CD4-positive, alpha-beta T cell treated with Interferon gamma for 1 hour (primary cell): Measurements from ENCODE around the gene CUX1.
"Not testable (repeated sequence)": the region's sequence is repeated elsewhere in the genome, so short reads cannot be mapped to it uniquely, and the experiment has no call there.

Experiments used
- DNase-seq: peaks from one replicate; pipeline ENCODE4 v3.0.0-alpha.2; 2020

Gene CUX1

DNA sequence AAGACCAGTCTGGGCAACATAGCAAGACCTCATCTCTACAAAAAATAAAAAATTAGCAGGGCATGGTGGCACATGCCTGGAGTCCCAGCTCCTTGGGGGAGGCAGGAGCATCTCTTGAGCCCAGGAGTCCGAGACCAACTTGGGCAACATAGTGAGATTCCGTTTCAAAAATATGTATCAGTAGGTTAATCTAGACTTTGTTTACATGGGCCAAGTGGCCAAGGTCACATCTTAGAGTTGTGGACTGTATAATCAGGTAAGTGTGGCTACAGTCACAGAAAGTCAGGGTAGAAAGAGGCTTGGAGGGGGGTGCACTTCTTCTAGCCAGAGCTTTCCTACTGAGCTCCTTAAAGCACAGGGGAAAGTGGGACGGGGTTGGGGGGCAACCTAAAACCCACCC, 174.4 kb downstream of the CUX1 start:
- DNase-seq, result no peak

DNA sequence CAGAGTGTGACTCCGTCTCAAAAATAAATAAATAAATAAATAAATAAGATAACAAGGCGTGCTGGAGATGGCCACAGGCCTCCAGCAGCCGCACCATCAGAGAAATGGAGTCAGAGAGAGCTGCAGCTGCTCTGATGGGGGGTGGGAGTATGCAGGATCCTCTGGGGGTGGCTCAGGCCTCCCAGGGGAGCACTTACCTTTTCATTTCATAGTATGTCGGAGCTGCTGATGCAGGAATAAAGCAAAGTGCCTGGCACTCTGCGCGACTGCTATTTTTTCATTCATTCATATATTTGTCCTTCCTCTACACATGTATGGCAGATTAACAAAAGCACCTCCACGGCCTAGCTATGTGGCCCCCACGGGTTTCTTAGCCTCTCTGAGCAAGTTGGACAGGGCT, 175.9 kb downstream of the CUX1 start:
- DNase-seq, result no peak

DNA sequence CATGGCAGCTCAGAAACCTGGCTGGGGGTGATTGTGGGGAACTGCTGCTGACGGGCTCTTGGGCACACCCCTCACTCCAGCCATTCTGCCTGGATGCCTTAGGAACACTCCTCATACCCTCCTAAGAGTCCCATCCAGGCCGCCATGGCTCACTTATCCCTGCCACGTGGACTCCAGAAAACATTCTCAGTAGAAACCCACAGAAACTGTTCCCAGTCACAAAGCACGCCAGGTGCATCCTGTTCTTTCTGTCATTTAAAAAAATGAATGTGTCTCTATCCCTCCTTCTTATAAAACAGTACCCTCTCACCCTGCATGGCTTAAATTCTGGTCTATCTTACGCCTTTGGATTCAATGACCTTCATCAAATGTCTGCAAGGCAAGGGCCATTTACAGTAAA, 177.7 kb downstream of the CUX1 start:
- DNase-seq, result no peak

DNA sequence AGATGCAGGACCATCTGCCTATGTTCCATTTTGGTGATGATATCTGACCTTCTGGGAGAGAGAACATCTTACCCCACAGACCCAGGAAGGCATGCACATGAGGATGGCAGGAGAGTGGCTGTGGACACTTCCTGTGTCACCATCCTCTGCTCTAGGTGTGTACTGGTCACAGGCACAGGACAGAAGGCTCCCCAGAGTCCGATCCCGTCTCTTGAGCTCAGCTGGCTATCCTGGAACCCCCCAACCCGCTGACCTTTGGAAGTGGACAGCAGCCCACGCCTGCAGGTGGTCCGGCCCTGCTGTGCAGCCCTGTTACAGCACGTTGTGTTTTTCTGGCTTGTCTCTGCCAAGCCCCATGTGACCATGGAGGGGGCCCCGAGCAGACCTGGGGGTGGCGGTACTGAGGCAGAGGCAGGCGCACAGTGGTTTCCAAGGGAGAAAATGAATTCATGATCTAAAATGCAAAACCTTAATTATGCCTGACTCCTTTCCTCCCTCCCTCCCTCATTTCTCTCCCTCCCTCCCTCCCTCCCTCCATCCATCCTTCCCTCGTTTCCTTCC, 178.8 kb downstream of the CUX1 start:
- no peak for DNase-seq

DNA sequence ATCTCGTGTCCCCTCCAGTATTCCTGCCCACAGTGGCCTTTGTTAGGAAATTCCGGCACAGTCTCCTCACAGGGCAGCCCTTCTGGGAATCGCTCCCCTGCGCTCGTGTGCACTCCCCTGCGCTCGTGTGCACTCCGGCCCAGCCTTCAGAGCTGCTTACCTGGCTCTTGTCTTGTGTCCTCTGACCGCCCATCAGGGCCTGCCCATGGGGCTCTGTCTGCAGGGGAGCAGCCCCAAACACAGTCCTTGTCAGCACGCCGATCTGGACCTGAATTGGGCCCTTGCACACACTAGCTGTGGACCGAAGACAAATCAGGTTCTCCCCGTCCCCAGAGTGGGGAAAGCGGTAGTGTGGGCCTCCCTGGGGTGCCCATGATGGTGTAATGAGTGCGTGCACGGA, 179.4 kb downstream of the CUX1 start:
- DNase-seq, result no peak

DNA sequence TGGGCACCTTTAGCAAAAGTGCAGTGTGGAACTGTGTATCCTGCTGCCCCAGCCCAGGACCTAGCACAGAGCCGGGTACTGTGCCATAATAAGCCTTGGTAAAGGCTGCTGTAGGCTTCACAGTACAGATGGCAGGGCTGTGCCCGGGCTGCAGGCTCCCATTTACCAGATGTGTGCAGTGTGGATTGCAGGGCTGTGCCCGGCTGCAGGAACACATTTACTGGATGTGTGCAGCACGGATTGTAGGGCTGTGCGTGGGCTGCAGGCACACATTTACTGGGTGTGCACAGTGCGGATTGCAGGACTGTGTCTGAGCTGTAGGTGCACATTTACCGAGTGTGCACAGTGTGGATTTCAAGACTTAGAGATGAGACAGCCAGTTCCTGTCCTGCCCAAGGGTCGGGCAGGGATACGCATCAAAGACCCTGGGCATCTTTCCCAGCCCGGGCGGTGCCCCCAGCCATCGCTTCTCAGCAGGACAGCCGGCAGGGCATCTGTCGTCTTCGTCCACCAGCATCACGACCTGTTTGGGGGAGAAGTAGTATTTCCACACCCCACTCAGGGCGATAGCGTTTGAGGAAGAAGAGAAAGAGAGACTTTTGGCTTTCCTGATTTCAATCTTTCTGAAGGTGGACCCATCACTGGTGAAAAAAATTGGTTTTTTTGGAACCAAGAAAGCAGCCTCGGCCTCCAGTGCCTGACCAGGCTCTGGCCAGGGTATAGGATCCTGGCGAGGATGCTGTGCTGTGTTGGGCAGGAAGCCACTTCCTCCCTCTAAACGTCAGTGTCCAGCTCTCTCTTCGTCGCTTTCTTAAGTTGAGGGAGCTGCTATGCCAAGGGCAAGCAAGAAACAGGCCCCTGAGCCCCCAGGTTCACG, 180.8 kb downstream of the CUX1 start:
- DNase-seq, result no peak

DNA sequence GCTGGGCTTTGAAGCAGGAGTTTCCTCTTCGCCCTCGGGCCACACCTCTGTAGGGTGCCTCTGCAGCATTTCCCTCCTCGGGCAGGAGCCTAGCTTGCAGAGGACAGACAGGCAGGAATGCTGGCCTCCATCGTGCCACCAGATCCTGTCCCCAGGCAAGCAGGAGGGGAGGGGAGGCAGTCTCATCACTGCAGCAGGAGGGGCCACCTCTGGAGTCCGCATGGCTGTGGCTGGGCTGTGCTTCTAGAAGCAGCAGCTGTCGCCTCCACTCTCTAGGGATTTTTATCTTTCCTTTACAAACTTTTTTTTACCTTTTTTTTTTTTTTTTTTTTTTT, 181.4 kb downstream of the CUX1 start:
- no peak for DNase-seq

DNA sequence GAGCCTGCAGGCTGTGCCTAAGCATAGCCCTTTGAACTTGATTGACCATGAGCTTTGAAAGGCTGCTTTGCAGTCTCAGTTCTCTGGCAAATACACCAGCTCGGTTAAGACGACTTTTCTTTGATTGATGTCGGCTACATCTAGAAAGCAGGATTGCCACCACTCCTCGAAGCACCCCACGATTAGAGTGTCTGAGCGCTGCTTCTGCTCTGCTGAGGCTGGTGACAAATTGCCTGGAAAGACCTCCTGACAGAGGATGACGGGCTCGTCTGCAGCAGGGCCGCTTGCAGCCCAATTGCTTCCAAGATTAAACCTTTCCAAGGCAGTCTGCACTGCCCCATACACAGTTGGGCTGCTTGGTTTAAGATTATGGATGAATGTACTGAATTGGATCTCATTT, 182.0 kb downstream of the CUX1 start:
- no peak for DNase-seq

DNA sequence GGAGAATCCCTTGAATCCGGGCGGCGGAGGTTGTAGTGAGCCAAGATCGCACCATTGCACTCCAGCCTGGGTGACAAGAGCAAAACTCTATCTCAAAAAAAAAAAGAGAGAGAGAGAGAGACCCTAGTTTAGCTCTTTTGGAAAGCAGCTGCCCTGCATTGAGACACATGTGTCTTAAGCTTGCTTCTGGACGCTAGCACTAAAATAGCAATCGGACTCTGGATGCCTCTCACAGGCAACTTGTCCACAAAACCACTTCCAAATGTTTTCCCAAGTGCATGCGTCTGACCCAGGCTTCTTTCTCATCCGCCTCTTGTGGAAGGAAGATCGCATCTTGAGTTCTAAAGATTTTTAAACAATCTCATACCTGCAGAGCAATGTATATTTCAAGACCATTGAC, 182.7 kb downstream of the CUX1 start:
- DNase-seq, result no peak

DNA sequence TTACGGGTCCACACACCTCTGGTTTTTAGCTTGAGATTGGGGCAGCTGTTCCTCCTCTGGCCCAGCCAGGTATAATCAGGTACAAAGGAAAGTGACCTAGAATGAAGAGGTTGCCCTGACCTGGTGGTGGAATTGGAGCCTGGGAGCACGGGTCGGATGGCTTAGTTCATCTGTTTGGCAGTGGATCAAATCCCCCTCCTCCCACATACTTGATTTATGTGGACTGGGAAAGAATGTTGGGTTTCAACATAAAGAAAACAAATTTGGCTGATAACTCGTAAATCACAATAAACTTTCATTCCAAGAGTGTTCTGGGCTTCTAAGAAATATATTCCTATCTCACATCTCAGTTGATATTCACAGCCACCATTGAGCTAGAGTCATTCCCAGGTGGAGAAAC, 186.8 kb downstream of the CUX1 start:
- no peak for DNase-seq

DNA sequence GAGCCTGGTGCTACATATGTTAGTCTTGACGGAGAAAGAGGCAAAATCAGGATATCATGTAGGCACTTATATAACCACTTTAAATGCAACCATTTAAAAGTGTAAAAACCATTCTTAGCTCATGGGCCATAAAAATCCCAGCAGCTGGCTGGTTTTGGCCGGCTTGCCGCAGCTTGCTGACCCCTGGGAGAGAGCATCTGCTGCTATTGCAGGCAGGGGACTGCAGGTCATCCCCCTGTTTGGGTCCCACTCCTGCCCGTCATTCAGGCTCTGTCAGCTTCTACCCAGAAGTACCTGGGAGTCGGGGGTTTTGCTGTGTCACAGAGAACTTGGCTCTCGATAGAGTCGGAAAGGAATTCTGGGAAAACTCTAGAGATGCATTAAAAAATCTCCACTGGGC, 187.4 kb downstream of the CUX1 start:
- DNase-seq, result no peak

DNA sequence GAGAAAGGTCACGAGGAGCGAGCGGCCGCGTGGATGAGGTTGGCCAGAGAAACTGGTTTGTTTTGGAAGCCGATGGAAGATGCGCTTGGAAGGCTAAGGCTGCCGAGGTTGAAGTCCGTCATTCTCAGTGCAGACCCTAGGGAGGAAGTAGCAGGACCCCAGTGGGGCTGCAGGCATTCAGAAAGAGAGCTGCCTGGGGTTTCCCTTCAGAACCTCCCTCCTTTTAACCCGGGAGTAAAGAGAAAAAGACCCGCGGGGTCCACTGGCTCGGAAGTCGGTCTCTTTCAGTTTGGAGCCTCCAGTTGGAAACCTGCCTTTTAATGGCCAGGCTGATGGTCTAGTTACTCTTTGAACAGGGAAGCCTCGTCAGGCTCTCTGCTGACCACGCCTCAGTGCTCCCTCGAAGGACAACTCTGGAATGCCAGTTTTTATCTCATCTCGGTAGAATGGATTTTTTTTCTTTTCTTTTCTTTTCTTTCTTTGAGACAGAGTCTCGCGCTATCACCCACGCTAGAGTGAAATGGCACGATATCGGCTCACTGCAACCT, 188.6 kb downstream of the CUX1 start:
- no peak for DNase-seq

DNA sequence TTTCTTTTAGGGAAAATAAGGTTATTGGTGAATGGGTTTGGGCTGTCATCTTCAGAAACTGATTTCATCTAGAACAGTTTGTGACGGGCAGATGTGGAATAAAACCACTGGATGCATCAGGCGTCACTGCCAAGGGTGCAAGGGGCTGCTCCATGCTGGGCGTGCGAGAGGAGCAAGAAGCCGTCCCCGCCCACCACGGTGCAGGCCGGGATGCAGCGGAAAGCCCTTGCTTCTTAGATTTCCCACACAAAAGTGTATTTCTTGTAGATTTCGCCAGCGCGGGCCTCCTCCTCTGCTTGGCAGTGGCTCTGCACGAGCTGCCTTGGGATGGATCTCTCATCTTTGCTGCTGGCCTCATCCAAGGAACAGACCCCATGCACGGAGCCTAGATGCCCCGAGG, 189.3 kb downstream of the CUX1 start:
- no peak for DNase-seq

DNA sequence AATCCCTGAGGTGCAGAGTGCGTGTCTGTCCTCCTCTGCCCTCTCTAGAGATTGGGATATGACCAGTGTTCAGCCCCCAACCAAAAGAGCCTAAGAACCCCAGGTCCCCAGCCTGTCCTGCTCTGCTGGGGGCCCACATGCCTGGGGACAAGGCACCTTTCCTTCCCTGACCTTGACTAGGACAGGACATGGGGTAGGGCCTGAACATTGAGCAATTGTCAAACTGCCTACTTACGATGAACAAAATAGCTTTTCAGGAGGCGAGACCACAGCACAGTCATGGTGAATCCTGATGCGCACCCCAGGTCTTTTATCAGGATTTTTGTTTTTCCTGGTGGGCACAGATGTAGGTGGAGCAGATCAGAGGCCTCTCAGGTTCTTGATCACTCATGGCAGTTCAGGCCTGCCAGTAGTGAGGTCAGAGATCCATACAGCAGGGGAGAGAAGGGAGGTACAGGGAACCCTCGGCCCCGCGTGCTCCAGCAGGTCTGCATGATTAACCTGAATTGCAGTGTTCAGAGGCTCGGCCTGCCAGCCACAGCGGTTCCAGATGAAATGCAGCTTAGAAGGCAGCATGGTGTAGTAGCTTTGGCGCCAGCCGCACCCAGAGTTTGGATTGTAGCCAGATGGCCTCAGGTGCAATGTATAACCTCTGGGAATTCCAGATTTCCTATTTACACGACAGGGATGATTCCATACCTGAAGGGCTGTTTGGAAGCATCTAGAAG, 191.3 kb downstream of the CUX1 start:
- no peak for DNase-seq

DNA sequence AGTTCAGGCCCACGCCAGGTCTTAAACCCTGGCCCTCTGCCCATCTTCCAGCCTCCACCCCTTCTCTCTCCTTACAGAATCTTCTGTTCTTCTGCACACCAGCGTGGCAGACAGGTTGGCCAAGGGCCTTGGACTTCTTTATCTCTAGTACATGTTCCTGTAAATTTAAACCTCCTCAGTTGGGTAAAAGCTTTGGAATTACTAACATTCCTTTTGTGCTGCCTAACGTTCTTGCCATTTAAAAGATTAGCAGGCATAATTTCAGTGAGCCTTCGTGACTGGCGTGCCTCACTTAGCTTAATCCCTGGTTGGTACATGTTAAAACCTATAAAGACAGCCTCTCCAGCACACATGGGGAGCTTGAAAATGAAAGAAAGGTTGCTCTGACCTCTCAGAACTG, 192.2 kb downstream of the CUX1 start:
- DNase-seq, result no peak

DNA sequence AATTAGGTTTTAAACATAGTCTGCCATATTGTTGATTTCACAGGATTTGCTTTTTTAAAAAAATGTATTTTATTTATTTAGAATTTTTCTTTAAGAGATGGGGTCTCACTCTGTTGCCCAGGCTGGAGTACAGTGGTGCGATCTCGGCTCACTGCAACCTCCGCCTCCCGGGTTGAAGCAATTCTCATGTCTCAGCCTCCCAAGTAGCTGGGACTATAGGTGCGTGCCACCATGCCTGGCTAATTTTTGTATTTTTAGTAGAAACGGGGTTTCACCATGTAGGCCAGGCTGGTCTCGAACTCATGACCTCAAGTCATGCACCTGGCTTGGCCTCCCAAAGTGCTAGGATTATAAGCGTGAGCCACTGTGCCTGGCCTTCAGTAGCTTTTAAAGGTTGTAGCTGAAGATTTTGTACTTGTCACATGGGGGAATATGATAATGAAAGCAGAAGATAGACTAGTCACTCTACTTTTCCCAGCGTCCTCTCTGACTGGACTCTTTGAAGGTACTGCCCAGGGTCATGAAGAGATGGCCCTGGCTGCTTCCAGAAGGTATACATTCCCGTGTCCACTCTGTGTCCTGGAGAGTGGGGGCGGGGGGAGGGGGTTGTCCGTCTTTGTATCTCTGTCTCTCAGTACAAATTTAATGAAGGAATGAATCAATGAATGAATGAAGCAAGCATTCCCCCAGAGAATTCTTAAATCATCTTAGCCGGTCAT, 194.8 kb downstream of the CUX1 start:
- not testable (repeated sequence) for DNase-seq

DNA sequence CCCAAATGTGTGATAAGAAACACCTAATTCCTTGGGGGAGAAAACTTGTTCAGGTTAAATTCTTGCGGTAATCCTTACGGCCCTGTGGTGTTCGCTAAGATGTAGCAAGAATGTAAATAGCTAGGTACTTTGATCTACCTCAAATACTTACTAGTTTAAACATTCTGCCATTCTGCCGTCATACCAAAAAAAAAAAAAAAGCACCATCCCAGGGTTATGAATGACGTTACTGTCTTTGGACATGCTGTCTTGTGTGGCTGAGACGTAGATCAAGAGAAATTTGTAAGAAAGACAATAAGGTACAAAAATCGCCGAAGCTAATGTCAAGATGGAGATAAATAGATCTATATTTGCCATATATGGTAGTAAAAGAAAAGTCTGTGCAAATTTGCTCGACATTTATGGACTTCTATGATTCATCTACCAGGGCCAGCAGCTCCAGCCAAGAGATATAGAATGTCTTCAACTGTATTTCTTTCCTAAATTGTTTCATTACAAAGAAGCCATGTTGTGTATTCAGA, 195.6 kb downstream of the CUX1 start:
- no peak for DNase-seq

DNA sequence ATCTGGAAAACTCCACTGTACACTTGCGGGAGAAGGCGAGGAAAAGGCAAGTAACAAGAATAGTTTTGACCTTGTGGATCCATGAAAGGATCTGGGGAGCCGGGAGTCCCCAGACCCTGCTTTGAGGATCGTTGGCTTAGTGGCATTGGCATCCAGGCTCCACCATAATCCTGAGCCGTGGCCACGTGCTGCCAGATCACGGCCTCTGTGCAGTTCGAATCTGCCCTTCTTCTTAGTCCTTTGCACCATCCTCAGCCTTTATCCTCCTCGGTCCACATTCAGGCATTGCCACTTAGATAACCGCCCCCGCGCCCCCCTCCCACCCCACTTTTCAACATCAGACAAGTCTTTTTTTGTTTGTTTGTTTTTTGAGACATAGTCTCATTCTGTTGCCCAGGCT, 201.4 kb downstream of the CUX1 start:
- DNase-seq, result no peak

DNA sequence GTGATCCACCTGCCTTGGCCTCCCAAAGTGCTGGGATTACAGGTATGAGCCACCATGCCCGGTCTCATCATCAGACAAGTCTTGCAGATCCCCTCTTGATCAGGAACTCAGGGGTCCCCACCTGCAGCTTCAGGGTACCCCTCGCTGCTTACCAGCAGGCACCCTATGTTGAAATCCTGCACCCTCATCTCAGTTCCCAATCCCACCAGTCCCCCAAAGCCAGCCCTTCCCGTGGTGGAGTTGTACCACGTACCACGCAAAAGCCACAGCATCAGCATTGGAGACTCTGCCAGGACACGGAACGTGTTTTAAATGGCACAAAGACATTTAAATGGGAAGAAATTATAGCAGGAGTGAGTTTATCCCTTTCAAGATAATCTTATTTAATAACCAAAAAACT, 202.0 kb downstream of the CUX1 start:
- DNase-seq, result no peak

DNA sequence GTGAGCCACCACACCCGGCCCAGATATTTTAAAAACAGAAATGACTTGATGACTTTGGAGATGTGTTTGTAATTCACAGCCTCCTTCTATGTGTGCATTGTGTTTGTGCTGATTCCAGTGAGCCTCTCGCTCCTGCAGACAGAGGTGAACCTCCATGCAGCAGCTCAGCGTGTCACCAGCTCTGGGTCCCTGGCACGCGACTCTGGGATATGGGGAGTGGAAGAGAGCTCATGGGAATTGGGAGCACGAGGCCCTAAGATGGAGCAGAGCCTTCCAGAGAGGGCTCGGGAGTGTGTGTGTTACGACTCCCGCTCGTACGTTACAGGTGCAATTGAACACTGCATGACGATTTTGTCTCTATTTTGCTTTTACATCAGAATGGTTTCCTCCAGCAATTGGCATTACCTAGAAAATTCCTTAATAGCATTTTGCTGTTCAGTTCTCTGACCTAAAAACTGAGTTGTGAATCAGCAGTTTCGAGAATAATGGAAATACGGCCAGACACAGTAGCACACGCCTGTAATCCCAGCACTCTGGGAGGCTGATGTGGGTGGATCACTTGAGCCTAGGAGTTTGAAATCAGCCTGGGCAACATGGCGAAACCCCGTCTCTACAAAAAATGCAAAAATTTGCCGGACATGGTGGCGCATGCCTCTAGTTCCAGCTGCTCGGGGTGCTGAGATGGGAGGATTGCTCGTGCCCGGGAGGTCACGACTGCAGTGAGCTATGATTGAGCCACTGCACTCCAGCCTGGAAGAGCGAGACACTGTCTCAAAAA, 204.6 kb downstream of the CUX1 start:
- DNase-seq, result no peak

DNA sequence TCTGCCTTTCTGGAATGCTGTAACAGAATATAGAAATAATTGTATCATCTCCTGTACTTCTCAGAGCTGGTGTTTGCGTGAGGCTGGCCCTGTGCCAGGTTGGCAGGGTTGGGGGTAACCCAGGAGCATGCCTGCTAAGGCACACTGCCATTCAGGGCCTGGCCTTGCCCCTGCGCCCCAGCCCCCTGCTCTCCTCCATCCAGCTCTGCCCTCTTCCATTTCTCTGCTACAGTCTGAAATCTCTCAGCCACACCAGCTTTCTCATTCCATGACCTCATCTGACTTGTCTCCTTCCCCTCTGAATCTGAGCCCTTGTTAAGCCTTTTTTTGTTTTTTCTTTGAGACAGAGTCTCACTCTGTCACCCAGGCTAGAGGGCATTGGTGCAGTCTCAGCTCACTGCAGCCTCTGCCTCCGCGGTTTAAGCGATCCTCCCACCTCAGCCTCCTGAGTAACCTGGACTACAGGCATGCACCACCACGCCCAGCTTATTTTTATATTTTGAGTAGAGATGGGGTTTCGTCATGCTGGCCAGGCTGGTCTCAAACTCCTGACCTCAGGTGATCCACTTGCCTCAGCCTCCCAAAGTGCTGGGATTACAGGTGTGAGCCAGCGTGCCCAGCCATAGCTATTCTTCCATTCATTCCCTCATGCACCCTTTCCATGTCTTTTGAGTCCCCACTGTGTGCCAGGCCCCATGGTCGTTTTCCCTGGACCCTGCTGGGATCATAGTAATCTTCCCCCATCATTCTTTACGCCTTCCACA, 206.8 kb downstream of the CUX1 start:
- DNase-seq, result no peak
